Mesenchymal stem cell (in vitro differentiated cells and primary cell): ENCODE results near the gene PTGR3.

Experiments
- DNase-seq: peaks from one replicate; pipeline ENCODE4 v3.0.0-alpha.2; 2013
- H2AFZ ChIP-seq: one replicate; pipeline ENCODE4 v1.6.1; 2013; ENCODE audit warnings: low read depth, mild to moderate bottlenecking, control low read depth, inconsistent platforms, low read length, moderate library complexity
- H2AK5ac ChIP-seq: 2 replicates; pipeline ENCODE4 v1.6.1; 2013; ENCODE audit warnings: low read length, moderate library complexity, mild to moderate bottlenecking, inconsistent platforms; ENCODE audit not compliant: severe bottlenecking
- H2BK120ac ChIP-seq: one replicate; pipeline ENCODE4 v1.6.1; 2013; ENCODE audit warnings: low read depth, mild to moderate bottlenecking, inconsistent platforms, low read length, moderate library complexity
- H2BK12ac ChIP-seq, 2 experiments: one replicate each; pipeline ENCODE4 v1.6.1; 2013; ENCODE audit warnings: inconsistent platforms in 2 of 2, low read length in 2 of 2, mild to moderate bottlenecking in 2 of 2, moderate library complexity in 2 of 2, control low read depth in 1 of 2
- H2BK15ac ChIP-seq: one replicate; pipeline ENCODE4 v1.6.1; 2013; ENCODE audit warnings: mild to moderate bottlenecking, low read depth, inconsistent platforms; ENCODE audit not compliant: poor library complexity, severe bottlenecking
- H2BK5ac ChIP-seq: 2 replicates; pipeline ENCODE4 v1.6.1; 2013; ENCODE audit warnings: low read depth, mild to moderate bottlenecking, low read length, control low read depth, inconsistent platforms; ENCODE audit not compliant: poor library complexity, severe bottlenecking
- H3K14ac ChIP-seq, 2 experiments: one replicate each; pipeline ENCODE4 v1.6.1; 2013; ENCODE audit warnings: inconsistent platforms in 2 of 2, low read length in 2 of 2, control low read depth in 1 of 2, mild to moderate bottlenecking in 1 of 2, moderate library complexity in 1 of 2
- H3K18ac ChIP-seq, 2 experiments: one replicate each; pipeline ENCODE4 v1.6.1; 2013; ENCODE audit warnings: inconsistent platforms in 2 of 2, low read length in 2 of 2, control low read depth in 1 of 2, low read depth in 1 of 2, mild to moderate bottlenecking in 1 of 2
- H3K23ac ChIP-seq, 2 experiments: one replicate each; pipeline ENCODE4 v1.6.1; 2013; ENCODE audit warnings: inconsistent platforms in 2 of 2, low read length in 2 of 2, mild to moderate bottlenecking in 2 of 2, moderate library complexity in 2 of 2, control low read depth in 1 of 2
- H3K27ac ChIP-seq: 2 replicates; pipeline ENCODE4 v1.5.1; 2013; ENCODE audit warnings: mild to moderate bottlenecking, moderate library complexity, low read length, control low read depth, inconsistent platforms; ENCODE audit not compliant: poor library complexity, severe bottlenecking
- H3K27me3 ChIP-seq, 2 experiments: 2 replicates each; pipeline versions ENCODE4 v1.6.1 to v1.7.0; 2013; ENCODE audit warnings: low read length in 2 of 2, mild to moderate bottlenecking in 2 of 2, moderate library complexity in 2 of 2, control low read depth in 1 of 2, inconsistent platforms in 1 of 2; ENCODE audit not compliant: control insufficient read depth in 1 of 2, insufficient read depth in 1 of 2
- H3K36me3 ChIP-seq, 2 experiments: 2 replicates each; pipeline versions ENCODE4 v1.6.1 to v1.7.0; 2013; ENCODE audit warnings: low read length in 2 of 2, control low read depth in 1 of 2, inconsistent platforms in 1 of 2, low read depth in 1 of 2, mild to moderate bottlenecking in 1 of 2; ENCODE audit not compliant: insufficient read depth in 2 of 2, control insufficient read depth in 1 of 2
- H3K4ac ChIP-seq, 2 experiments: one replicate each; pipeline ENCODE4 v1.6.1; 2013; ENCODE audit warnings: inconsistent platforms in 2 of 2, low read length in 2 of 2, mild to moderate bottlenecking in 2 of 2, moderate library complexity in 2 of 2, control low read depth in 1 of 2, low read depth in 1 of 2
- H3K4me1 ChIP-seq: 2 replicates; pipeline ENCODE4 v1.6.1; 2013; ENCODE audit warnings: low read depth, low read length, control low read depth; ENCODE audit not compliant: control insufficient read depth, insufficient read depth
- H3K4me2 ChIP-seq: 2 replicates; pipeline ENCODE4 v1.6.1; 2013; ENCODE audit warnings: low read length, mild to moderate bottlenecking, inconsistent platforms; ENCODE audit not compliant: poor library complexity, severe bottlenecking
- H3K4me3 ChIP-seq, 2 experiments: 2 replicates each; pipeline versions ENCODE4 v1.5.1 to v1.7.0; 2013; ENCODE audit warnings: low read length in 2 of 2, mild to moderate bottlenecking in 2 of 2, control low read depth in 1 of 2, low read depth in 1 of 2; ENCODE audit not compliant: insufficient read depth in 1 of 2
- H3K79me1 ChIP-seq: replicated peaks from 2 replicates; pipeline ENCODE4 v1.6.1; 2013; ENCODE audit warnings: mild to moderate bottlenecking, control low read depth, low read length, inconsistent platforms; ENCODE audit not compliant: poor library complexity, severe bottlenecking
- H3K9ac ChIP-seq: 2 replicates; pipeline ENCODE4 v1.7.0; 2013; ENCODE audit warnings: mild to moderate bottlenecking, low read length, moderate library complexity
- H3K9me3 ChIP-seq: 2 replicates; pipeline ENCODE4 v1.7.0; 2013; ENCODE audit warnings: mild to moderate bottlenecking, low read length; ENCODE audit not compliant: control insufficient read depth
- H4K8ac ChIP-seq: one replicate; pipeline ENCODE4 v1.6.1; 2013; ENCODE audit warnings: inconsistent platforms, mild to moderate bottlenecking, low read length, moderate library complexity
- H4K91ac ChIP-seq: one replicate; pipeline ENCODE4 v1.6.1; 2013; ENCODE audit warnings: mild to moderate bottlenecking, low read length, inconsistent platforms
- WGBS: methylation state at CpG from one replicate; pipeline ENCODE4 v1.1.7; 2013; ENCODE audit warnings: mixed read lengths; 5-methylcytosine and 5-hydroxymethylcytosine counted together

PTGR3 gene

DNA sequence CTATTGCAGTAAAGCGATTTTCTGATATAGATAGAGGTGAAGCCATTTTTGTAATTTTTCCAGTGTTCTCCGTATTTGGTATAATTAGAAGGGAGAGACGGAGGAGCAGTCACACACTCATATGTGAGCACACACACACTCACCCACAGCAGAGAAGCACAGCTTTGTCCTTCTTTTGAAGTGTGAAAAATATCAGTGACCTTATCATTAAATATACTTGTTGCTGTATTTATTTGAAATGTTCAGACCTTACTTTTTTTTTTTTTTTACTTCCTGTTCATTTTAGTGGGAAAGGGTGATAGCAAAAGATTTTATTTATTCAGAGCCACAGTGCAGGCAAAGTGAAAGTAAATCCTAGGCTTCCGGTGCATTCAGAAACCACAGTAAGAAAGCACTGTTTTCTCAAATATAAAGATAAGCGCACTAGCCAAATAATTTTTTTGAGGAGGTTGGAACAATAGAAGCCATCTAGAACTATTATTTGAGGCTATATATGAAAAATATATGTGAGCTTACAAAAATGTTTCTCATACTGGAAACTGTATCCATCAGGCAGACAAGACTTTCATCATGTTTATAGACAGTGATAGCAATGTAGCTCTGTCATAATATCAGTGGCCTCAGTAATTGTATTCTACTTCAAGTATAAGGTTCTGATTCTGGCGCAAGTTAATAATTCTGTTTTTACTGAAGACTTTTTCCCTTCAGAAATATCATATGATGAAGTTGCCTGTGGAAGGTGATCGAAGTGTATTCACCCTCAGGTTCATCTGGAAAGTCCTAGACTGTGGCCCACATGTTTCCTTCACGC, 38.9 kb upstream of the PTGR3 start:
- Histone ChIP-seq H2AK5ac (no peak overlapping the region), H3K23ac (no peak overlapping the region), H2BK12ac (no peak overlapping the region), H2BK15ac (no peak overlapping the region), H2BK5ac (no peak overlapping the region), H3K79me1 (peaks cover 27% of the 10 kb centered on the region), H4K8ac (no peak overlapping the region), H3K4ac (peak overlapping the region in 1 of 2 experiments; percentile 33), H3K18ac (peak overlapping the region in 1 of 2 experiments; percentile 23), H3K4me2 (peak overlapping the region; percentile 41), H4K91ac (no peak overlapping the region), H3K9ac (peak overlapping the region; percentile 94), H3K14ac (no peak overlapping the region), H3K27ac (no peak overlapping the region), H3K36me3 (no peaks in the 10 kb centered on the region), H2BK120ac (no peak overlapping the region), H3K27me3 (no peaks in the 10 kb centered on the region), H3K4me1 (peaks cover 10% of the 10 kb centered on the region), H3K4me3 (peak overlapping the region in 1 of 2 experiments; percentile 77), H3K9me3 (no peaks in the 10 kb centered on the region), H2AFZ (no peak overlapping the region)
- 33% methylated on average over 1 of the region's 8 CpGs for WGBS
- DNase-seq: peak; percentile 73

DNA sequence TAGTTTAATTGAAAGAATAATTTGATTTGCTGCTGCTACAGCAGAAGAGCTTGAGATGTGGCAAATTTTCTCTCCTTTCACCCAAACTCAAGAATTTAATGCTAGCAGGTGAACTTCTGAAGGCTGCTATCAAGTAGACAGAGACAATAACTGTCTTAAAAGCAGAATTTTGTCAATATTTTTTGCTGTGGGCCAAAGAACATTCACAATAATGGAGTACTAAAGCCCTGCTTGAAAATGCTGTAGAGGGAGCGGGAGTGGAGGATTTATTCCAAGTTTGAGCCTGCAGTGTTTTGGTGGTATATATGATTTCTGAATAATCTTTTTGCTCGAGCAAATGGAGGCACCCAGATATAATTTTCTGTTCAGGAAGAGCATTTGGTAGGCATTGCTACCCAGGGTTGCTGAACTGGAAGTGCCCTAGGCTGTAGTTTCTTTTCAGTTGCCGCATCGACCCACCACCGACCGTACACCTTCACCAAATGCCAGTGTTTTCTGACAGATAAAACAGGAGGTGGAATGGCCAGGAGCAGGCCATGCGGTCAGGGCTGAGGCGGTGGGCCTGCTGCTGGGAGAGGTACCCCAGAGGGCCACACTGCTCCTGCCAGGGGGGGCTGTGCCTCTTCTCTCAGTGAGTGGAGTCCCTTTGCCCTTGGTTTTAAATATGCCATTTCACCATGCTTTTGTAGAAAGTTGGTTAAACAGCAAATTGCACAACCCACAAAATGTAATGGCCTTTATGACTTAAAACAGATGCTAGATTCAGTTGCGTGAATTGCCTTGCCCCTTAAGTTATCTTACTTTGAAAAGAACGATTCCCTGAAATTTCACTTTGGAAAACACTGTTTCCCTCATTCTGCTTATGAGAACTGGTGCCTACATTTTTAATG, 38.0 kb upstream of the PTGR3 start:
- Histone ChIP-seq H3K27me3 (no peaks in the 10 kb centered on the region), H2AK5ac (no peak overlapping the region), H2BK5ac (no peak overlapping the region), H3K79me1 (peaks cover 29% of the 10 kb centered on the region), H3K9ac (peak overlapping the region; percentile 94), H3K14ac (no peak overlapping the region), H4K8ac (peak overlapping the region; percentile 63), H3K36me3 (no peaks in the 10 kb centered on the region), H2BK15ac (no peak overlapping the region), H3K27ac (no peak overlapping the region), H3K4ac (peak overlapping the region in 1 of 2 experiments; percentile 0), H3K4me1 (peaks cover 10% of the 10 kb centered on the region), H3K4me2 (peak overlapping the region; percentile 41), H3K4me3 (peak overlapping the region in 1 of 2 experiments; percentile 77), H4K91ac (peak overlapping the region; percentile 87), H2BK120ac (no peak overlapping the region), H3K18ac (peak overlapping the region in 1 of 2 experiments; percentile 41), H3K23ac (peak overlapping the region in 1 of 2 experiments; percentile 2), H3K9me3 (no peaks in the 10 kb centered on the region), H2BK12ac (no peak overlapping the region), H2AFZ (no peak overlapping the region)
- DNase-seq: peak; percentile 44
- WGBS: 93% methylated on average over 10 of the region's 10 CpGs

DNA sequence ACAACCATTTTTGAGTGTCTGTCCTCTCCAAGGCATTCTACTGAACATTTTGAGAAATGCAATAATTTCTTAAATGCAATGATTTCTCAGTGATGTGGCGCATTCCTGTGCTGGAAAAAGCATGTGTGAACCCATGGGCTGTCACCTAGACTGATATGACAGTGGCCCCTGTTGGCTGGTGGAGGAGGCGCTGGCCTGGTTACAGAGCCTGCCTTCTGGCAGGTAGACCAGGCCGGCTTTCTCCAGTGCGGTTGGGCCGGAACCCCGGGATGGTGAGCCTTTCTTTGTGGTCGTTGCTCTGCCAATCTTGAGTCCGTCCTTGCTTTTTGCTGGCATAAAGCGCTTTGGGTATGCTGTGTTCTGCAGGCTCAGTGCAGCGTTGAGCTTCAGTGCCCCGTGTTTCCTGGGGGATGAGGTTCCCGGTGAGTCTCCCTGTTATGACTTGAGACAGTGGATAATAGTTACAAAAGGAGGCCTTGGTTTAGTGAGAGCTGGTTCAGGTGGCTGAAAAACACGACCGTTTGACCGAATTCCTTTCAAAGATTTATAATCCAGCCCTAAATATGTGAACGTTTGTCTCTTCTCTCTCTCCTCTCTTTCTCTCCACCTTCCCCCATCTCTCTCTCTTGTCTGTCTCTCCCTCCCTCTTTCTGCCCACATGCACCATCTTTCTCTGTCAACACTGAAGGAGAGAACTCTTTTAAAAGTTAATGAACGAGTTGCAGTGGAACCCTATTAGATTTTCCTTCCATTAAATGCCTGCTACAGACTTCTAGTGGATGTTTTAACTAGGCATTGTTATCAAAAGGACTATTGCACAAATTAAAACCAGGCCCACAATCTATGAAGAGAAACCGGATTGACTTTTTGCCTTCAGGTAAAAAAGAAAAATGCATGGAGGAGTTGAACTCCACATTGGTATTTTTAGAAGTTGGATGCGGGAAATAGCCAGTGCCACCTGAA, 35.7 kb upstream of the PTGR3 start:
- Histone ChIP-seq H2BK12ac (no peak overlapping the region), H3K23ac (no peak overlapping the region), H3K9me3 (peaks cover 6% of the 10 kb centered on the region), H4K91ac (no peak overlapping the region), H3K4me1 (peaks cover 6% of the 10 kb centered on the region), H3K79me1 (peaks cover 28% of the 10 kb centered on the region), H3K4ac (no peak overlapping the region), H3K27ac (no peak overlapping the region), H2BK5ac (no peak overlapping the region), H3K27me3 (no peaks in the 10 kb centered on the region), H3K9ac (no peak overlapping the region), H2BK120ac (no peak overlapping the region), H3K4me3 (no peak overlapping the region), H2AK5ac (no peak overlapping the region), H3K4me2 (no peak overlapping the region), H3K14ac (no peak overlapping the region), H4K8ac (no peak overlapping the region), H2BK15ac (no peak overlapping the region), H3K18ac (no peak overlapping the region), H3K36me3 (no peaks in the 10 kb centered on the region), H2AFZ (no peak overlapping the region)
- DNase-seq: no peak
- 88% methylated on average over 19 of the region's 19 CpGs for WGBS
